Mammary microvascular endothelial cell (primary cell): ENCODE data around the gene SCYGR2. TPM values are rescaled to one million over a fixed set of nuclear protein-coding genes. Genes with fewer than 3 reads are reported as not detected.

Experiments
- total RNA-seq: library from RNA; depleted of rRNA; stranded (reverse); fragments of >200 nt; gene quantifications from 2 replicates; pipeline ENCODE4 v1.2.3, GENCODE V29; 2015

Gene SCYGR2, protein sequence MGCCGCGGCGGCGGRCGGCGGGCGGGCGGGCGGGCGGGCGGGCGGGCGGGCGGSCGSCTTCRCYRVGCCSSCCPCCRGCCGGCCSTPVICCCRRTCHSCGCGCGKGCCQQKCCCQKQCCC
- not detected in 2 replicates for total RNA-seq

DNA sequence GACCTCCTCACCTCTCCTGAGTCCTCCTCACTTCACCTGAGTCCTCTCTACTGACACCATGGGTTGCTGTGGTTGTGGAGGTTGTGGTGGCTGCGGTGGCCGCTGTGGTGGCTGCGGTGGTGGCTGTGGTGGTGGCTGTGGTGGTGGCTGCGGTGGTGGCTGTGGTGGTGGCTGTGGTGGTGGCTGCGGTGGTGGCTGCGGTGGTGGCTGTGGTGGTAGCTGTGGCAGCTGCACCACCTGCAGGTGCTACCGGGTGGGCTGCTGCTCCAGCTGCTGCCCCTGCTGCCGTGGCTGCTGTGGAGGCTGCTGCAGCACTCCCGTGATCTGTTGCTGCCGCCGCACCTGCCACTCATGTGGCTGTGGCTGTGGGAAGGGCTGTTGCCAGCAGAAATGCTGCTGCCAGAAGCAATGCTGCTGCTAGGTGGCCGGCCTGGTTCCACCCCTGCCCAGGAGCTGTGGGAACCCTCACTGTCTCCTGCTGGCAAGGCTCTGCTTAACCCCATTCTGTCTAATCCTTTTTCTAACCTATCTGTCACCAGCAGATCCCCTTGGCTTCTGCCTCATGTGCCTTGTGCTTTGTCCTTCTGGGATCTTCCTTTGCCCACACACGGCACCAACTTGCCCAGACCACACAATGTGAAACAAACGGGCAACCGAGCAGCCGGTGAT is at the start of gene SCYGR2:
SCYGR2 (plus strand) TSS at position 59 of the 669 bp plus-strand sequence; CDS start at position 59, 0 bp downstream.

DNA sequence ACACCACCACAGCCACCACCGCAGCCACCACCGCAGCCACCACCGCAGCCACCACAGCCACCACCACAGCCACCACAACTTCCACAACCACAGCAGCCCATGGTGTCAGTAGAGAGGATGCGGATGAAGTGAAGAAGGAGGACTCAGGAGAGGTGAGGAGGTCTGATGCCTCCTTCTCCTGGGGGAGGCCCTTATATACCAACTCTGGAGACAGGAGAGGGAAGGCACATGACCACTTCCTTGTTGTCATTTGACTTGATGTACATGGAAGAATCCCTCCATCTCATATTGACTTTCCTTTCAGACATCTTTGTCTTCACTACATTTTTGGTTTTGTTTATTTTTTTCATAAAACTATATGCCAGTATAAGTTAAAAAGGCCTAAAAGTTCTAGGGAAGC is 16.0 kb downstream of the SCYGR2 start, which contains the start of gene SCYGR3:
SCYGR3 (minus strand) TSS at position 101 of the 400 bp plus-strand sequence; CDS start at position 101, 0 bp downstream.

DNA sequence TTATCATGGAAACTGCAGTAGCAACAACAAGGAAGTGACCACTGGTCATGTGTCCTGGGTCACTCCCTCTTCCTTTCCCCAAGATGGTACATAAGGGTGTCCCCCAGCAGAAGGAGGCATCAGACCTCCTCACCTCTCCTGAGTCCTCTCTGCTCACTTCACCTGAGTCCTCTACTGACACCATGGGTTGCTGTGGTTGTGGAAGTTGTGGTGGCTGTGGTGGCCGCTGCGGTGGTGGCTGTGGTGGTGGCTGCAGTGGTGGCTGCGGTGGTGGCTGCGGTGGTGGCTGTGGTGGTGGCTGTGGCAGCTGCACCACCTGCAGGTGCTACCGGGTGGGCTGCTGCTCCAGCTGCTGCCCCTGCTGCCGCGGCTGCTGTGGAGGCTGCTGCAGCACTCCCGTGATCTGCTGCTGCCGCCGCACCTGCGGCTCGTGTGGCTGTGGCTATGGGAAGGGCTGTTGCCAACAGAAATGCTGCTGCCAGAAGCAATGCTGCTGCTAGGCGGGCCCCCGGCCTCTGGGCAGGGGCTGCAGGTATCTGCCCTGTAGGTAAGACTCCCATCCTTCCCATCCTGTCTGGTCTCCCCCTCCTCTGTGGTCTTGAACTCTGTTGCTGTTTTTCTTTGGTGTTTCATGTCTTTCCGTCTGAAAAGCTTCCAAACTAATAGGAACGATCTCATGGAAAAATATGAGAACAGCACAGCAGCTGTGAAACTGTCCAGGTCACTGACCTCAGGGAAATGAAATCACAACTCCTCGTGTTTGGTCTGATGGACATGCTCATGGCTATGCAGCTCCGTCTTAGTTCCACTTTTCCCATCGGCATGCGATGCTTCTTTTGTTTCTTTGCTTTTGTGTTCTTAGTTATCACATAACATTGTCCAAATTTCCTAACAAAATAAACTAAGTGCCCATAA is 18.9 kb downstream of the SCYGR2 start, which contains the start of gene SCYGR4:
SCYGR4 (plus strand) TSS at position 183 of the 915 bp plus-strand sequence; CDS start at position 183, 0 bp downstream.

Other genes with a start within 250 kb of the SCYGR2 start
- not detected in 2 replicates for gene TM4SF20, start 219.6 kb upstream of the SCYGR2 start, total RNA-seq
- not detected in 2 replicates for gene SCYGR1, start 210.9 kb upstream of the SCYGR2 start, total RNA-seq
- gene AGFG1, start 126.7 kb upstream of the SCYGR2 start, total RNA-seq: 67.0 and 79.0 TPM in 2 replicates
- not detected in 2 replicates for gene SCYGR3, start 15.9 kb downstream of the SCYGR2 start, total RNA-seq
- gene SCYGR4, start 18.6 kb downstream of the SCYGR2 start, total RNA-seq: not detected in 2 replicates
- gene SCYGR5, start 67.9 kb downstream of the SCYGR2 start, total RNA-seq: not detected in 2 replicates
- gene SLC19A3, start 119.1 kb downstream of the SCYGR2 start, total RNA-seq: not detected in 2 replicates
- not detected in 2 replicates for gene SCYGR6, start 125.9 kb downstream of the SCYGR2 start, total RNA-seq
- gene SCYGR7, start 129.4 kb downstream of the SCYGR2 start, total RNA-seq: not detected in 2 replicates
- not detected in 2 replicates for gene SCYGR8, start 147.0 kb downstream of the SCYGR2 start, total RNA-seq
- 4.6 and 6.5 TPM in 2 replicates for gene CCL20, start 214.9 kb downstream of the SCYGR2 start, total RNA-seq